Nucleus accumbens (tissue), 56 donors: ENCODE measurements around the gene ZNF736.

Experiments
- DNase-seq, 56 donors: peaks; one replicate each; lab custom pipeline; 2025; lab: John Stamatoyannopoulos, UW

The ZNF736 gene

DNA sequence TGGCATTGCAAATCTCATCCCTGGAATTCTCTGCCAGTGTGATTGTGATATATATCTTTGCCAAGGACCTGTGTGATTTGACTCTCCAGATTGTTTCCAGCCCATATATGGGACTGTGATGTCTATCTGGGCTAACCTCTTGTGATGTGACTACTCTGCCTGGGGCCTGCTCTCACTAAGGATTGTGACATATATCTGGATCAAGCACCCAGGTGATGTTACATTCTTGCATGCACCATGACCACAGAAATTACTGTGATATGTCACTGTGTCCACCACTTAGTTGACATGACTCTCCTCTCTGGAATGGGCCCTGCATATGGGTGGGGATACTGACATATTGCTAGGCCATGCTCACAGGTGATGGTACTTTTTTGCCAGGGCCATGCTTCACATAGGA, 86.6 kb downstream of the ZNF736 start:
- no peak for DNase-seq
